Panc1 (cell line): ENCODE data around the gene SLC19A2. TPM values are rescaled to one million over a fixed set of nuclear protein-coding genes. Genes with fewer than 3 reads are reported as not detected.

Experiments used
- ATAC-seq: fragments of 200-7000 bp; cut with Tn5 transposase; 2 replicates; pipeline ENCODE4 v1.9.1; 2020; ENCODE audit warnings: mild to moderate bottlenecking, moderate library complexity
- BruUV-seq: library from RNA; stranded (reverse); fragments of 400-500 nt; replicated peaks from 2 replicates; lab custom pipeline; 2021; lab: Mats Ljungman, UMichigan
- CTCF ChIA-PET: fragments of 300-600 bp; sonication (Branson Sonifier 250); formaldehyde crosslinking; loops from one replicate; lab custom pipeline; 2022; ENCODE audit warnings: antibody characterized with exemption; lab: Charles Lee
- POLR2A ChIA-PET: fragments of 300-600 bp; sonication (Branson Sonifier 250); formaldehyde crosslinking; loops from one replicate; lab custom pipeline; 2022; ENCODE audit warnings: antibody characterized with exemption; lab: Charles Lee
- DNase-seq: peaks from one replicate; pipeline ENCODE4 v3.0.0-alpha.2; 2010; ENCODE audit warnings: low read depth, low spot score
- H3K27ac ChIP-seq: 2 replicates; pipeline ENCODE4 v1.5.1; 2011; ENCODE audit warnings: mild to moderate bottlenecking, low read length, inconsistent platforms
- H3K27me3 ChIP-seq: fragments of 200-500 bp; sonication (Bioruptor generic); 2 replicates; pipeline ENCODE4 v1.6.0; 2014; ENCODE audit warnings: low read length, inconsistent platforms; ENCODE audit not compliant: control insufficient read depth, insufficient read depth
- H3K36me3 ChIP-seq: fragments of 200-500 bp; sonication (Bioruptor generic); 2 replicates; pipeline ENCODE4 v1.5.1; 2014; ENCODE audit warnings: inconsistent platforms, mild to moderate bottlenecking, low read length, moderate library complexity; ENCODE audit not compliant: control insufficient read depth, insufficient read depth
- H3K4me1 ChIP-seq: 2 replicates; pipeline ENCODE4 v1.5.1; 2011; ENCODE audit warnings: inconsistent platforms, mild to moderate bottlenecking, low read length, moderate library complexity; ENCODE audit not compliant: control insufficient read depth, insufficient read depth
- H3K4me3 ChIP-seq, 2 experiments: 2 replicates each; pipeline ENCODE4 v1.5.1; 2011 to 2012; ENCODE audit warnings: low read depth in 2 of 2, low read length in 2 of 2, mild to moderate bottlenecking in 2 of 2, inconsistent platforms in 1 of 2, moderate library complexity in 1 of 2
- H3K9me3 ChIP-seq: fragments of 200-500 bp; sonication (Bioruptor generic); 2 replicates; pipeline ENCODE4 v1.5.1; 2014; ENCODE audit warnings: low read depth, mild to moderate bottlenecking, inconsistent platforms, low read length, moderate library complexity; ENCODE audit not compliant: control insufficient read depth, insufficient read depth
- CTCF ChIP-seq: fragments of 450-650 bp; IDR thresholded peaks from 2 replicates; pipeline ENCODE4 v1.5.1; 2017; ENCODE audit warnings: mild to moderate bottlenecking
- POLR2AphosphoS5 ChIP-seq: IDR thresholded peaks from 2 replicates; pipeline ENCODE4 v1.6.1; 2012; ENCODE audit warnings: mild to moderate bottlenecking, low read depth, low read length, moderate library complexity
- SIN3A ChIP-seq: IDR thresholded peaks from 2 replicates; pipeline ENCODE4 v1.6.1; 2012; ENCODE audit warnings: low read depth, mild to moderate bottlenecking, low read length, moderate library complexity, borderline replicate concordance; ENCODE audit not compliant: insufficient read depth
- TCF7L2 ChIP-seq: IDR thresholded peaks from 2 replicates; pipeline ENCODE4 v1.6.1; 2011; ENCODE audit warnings: mild to moderate bottlenecking, low read depth, low read length, inconsistent platforms
- in situ Hi-C: cut with HindIII; loops from 2 replicates; pipeline ENCODE4 v1.10.0; 2016; ENCODE audit warnings: low sequenced_read_pairs, low pct_unique_long_range_greater_than_20kb
- intact Hi-C: fragments of 100-400 bp; cut with micrococcal nuclease; formaldehyde crosslinking; loops from one replicate; pipeline ENCODE4 v1.10.0; 2022; ENCODE audit not compliant: unreplicated experiment
- total RNA-seq: library from RNA; stranded (reverse); gene quantifications from one replicate; pipeline ENCODE4 v1.2.1, GENCODE V29; 2021; ENCODE audit not compliant: unreplicated experiment
- TF ChIP-seq, protein P1 (sequence below), 2 experiments: IDR thresholded peaks; 2 replicates each; pipeline ENCODE4 v1.6.1; 2011 to 2012; ENCODE audit warnings: low read depth in 2 of 2, control low read depth in 1 of 2, low read length in 1 of 2, mild to moderate bottlenecking in 1 of 2, moderate library complexity in 1 of 2; ENCODE audit not compliant: insufficient read depth in 1 of 2

The SLC19A2 gene
- total RNA-seq, 1 experiment from 2014 or later = 10.8 TPM

- in situ Hi-C loops (no loop called here), intact Hi-C loops (no loop called here)
- CTCF ChIA-PET = no interaction called here
- TF ChIP-seq, protein P1, sequence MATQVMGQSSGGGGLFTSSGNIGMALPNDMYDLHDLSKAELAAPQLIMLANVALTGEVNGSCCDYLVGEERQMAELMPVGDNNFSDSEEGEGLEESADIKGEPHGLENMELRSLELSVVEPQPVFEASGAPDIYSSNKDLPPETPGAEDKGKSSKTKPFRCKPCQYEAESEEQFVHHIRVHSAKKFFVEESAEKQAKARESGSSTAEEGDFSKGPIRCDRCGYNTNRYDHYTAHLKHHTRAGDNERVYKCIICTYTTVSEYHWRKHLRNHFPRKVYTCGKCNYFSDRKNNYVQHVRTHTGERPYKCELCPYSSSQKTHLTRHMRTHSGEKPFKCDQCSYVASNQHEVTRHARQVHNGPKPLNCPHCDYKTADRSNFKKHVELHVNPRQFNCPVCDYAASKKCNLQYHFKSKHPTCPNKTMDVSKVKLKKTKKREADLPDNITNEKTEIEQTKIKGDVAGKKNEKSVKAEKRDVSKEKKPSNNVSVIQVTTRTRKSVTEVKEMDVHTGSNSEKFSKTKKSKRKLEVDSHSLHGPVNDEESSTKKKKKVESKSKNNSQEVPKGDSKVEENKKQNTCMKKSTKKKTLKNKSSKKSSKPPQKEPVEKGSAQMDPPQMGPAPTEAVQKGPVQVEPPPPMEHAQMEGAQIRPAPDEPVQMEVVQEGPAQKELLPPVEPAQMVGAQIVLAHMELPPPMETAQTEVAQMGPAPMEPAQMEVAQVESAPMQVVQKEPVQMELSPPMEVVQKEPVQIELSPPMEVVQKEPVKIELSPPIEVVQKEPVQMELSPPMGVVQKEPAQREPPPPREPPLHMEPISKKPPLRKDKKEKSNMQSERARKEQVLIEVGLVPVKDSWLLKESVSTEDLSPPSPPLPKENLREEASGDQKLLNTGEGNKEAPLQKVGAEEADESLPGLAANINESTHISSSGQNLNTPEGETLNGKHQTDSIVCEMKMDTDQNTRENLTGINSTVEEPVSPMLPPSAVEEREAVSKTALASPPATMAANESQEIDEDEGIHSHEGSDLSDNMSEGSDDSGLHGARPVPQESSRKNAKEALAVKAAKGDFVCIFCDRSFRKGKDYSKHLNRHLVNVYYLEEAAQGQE (IDR thresholded peaks at IDR 0.05; ENCODE audit: insufficient read depth in 1 of 2, low read depth in 2 of 2, low read length in 1 of 2) = no peak
- no peak for TF ChIP-seq TCF7L2
- no peak for TF ChIP-seq SIN3A
- TF ChIP-seq POLR2AphosphoS5 = no peak
- no peak for TF ChIP-seq CTCF
- DNase-seq (no peak), ATAC-seq (no peak)
- Histone ChIP-seq H3K36me3 (no peaks in the 10 kb centered on the region), H3K27ac (no peak overlapping the region), H3K4me1 (no peaks in the 10 kb centered on the region), H3K9me3 (no peaks in the 10 kb centered on the region), H3K27me3 (0 out of 2 replicates have a peak, but pooled peaks cover 5% of the 10 kb centered on the region), H3K4me3 (no peak overlapping the region)
- BruUV-seq = no TSS peak
- POLR2A ChIA-PET = no interaction called here
Measured at GRCh38 chr1:169494343-169494742, 8.6 kb upstream of the SLC19A2 start.

DNA sequence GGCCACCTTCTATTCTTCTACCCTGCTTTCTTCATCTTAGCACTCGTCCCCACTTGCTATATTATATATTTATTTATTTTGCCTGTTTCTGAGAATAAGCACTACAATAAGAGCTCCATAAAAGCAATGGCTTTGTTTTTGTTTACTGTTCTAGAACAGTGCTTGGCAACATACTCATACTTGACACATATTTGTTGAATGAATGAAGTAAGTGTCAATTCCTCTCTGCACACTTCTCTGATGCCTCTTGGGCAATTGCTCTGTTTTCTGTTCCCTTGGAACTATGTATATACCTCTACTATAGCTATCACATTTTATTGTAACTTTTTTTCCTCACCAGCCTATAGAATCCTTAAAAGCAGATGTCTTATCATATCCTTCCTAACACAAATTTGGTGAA is 7.5 kb upstream of the SLC19A2 start:
- BruUV-seq = no TSS peak
- Histone ChIP-seq H3K4me3 (no peak overlapping the region), H3K27ac (no peak overlapping the region), H3K4me1 (peaks cover 2% of the 10 kb centered on the region; the same call in 1 of the 2 replicates), H3K27me3 (0 out of 2 replicates have a peak, but pooled peaks cover 5% of the 10 kb centered on the region), H3K9me3 (no peaks in the 10 kb centered on the region), H3K36me3 (no peaks in the 10 kb centered on the region)
- in situ Hi-C loops (no loop called here), intact Hi-C loops (no loop called here)
- CTCF ChIA-PET = no interaction called here
- no peak for DNase-seq
- POLR2A ChIA-PET = no interaction called here
- no peak for ATAC-seq
- TF ChIP-seq, protein P1 (IDR thresholded peaks at IDR 0.05; ENCODE audit: insufficient read depth in 1 of 2, low read depth in 2 of 2, low read length in 1 of 2) = no peak
- no peak for TF ChIP-seq SIN3A
- TF ChIP-seq POLR2AphosphoS5 = no peak
- TF ChIP-seq TCF7L2 = no peak
- TF ChIP-seq CTCF = no peak
